Measurements from ENCODE around the gene FHOD1. TPM values are rescaled to one million over a fixed set of nuclear protein-coding genes. Genes with fewer than 3 reads are reported as not detected.

Gene FHOD1
- total RNA-seq, 3 donors from 2014 or later = 30.7 to 36.5 (median 34.1) TPM

DNA sequence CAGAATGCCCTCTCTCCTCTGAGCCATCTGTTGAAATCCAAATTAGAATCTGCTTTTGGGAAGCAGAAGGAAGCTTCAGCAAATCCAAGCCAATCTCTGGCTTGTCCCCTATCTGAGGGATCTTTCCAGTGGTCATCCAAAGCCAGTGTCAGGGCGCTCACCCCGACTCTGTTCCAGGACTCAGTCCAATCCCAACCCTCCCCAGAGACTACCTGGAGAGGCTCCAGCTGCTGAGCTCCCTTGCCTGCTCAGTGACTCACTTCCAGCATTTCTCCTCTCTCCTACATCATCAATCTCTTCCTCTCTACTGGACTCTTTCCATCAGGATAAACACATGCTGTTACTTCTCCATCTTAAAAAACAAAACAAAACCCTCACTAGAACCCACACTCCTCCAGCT, 65.9 kb downstream of the FHOD1 start:
- ATAC-seq = no peak
- TF ChIP-seq, protein P1, sequence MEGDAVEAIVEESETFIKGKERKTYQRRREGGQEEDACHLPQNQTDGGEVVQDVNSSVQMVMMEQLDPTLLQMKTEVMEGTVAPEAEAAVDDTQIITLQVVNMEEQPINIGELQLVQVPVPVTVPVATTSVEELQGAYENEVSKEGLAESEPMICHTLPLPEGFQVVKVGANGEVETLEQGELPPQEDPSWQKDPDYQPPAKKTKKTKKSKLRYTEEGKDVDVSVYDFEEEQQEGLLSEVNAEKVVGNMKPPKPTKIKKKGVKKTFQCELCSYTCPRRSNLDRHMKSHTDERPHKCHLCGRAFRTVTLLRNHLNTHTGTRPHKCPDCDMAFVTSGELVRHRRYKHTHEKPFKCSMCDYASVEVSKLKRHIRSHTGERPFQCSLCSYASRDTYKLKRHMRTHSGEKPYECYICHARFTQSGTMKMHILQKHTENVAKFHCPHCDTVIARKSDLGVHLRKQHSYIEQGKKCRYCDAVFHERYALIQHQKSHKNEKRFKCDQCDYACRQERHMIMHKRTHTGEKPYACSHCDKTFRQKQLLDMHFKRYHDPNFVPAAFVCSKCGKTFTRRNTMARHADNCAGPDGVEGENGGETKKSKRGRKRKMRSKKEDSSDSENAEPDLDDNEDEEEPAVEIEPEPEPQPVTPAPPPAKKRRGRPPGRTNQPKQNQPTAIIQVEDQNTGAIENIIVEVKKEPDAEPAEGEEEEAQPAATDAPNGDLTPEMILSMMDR (IDR thresholded peaks at IDR 0.05) = no peak
- DNase-seq = no peak
- Histone ChIP-seq H3K36me3 (ENCODE audit: low read depth) (no peaks in the 10 kb centered on the region), H3K4me3 (no peak overlapping the region), H3K4me1 (ENCODE audit: low read depth) (peaks cover 33% of the 10 kb centered on the region), H3K9me3 (no peaks in the 10 kb centered on the region)
- intact Hi-C loops (cut with DNase I, micrococcal nuclease) = loop anchor here in 1 of 2 donors (10.0 kb wide), 1 partner anchor 207 kb away; no protein-coding TSS in a partner anchor

DNA sequence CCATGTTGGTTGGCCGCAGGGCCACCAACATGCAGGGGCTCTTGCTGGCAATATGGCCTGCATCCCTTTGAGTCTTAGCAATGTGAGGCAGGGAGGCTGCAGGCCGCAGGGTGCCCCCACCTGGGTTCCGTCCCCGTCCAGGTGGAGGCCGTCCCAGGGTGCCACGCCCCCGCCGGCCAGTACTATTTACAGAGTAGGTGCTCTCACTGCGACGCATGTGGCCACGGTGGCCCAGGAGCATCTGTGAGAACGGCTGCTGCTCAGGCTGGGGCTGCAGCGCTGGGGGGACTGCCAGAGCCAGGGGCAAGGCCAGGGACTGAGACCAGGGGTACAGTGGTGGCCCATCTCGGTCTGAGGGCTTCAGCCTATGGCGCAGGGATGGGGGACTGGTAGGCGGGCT, 67.1 kb downstream of the FHOD1 start:
- intact Hi-C loops (cut with DNase I, micrococcal nuclease) = loop anchor here in 1 of 2 donors (10.0 kb wide), 1 partner anchor 205 kb away; no protein-coding TSS in a partner anchor
- TF ChIP-seq, protein P1 (IDR thresholded peaks at IDR 0.05) = no peak
- no peak overlapping the region for H3K4me3 ChIP-seq
- H3K4me1 ChIP-seq (ENCODE audit: low read depth) = peaks cover 28% of the 10 kb centered on the region
- H3K36me3 ChIP-seq (ENCODE audit: low read depth) = no peaks in the 10 kb centered on the region
- no peak for DNase-seq
- no peak for ATAC-seq
- H3K9me3 ChIP-seq = no peaks in the 10 kb centered on the region

DNA sequence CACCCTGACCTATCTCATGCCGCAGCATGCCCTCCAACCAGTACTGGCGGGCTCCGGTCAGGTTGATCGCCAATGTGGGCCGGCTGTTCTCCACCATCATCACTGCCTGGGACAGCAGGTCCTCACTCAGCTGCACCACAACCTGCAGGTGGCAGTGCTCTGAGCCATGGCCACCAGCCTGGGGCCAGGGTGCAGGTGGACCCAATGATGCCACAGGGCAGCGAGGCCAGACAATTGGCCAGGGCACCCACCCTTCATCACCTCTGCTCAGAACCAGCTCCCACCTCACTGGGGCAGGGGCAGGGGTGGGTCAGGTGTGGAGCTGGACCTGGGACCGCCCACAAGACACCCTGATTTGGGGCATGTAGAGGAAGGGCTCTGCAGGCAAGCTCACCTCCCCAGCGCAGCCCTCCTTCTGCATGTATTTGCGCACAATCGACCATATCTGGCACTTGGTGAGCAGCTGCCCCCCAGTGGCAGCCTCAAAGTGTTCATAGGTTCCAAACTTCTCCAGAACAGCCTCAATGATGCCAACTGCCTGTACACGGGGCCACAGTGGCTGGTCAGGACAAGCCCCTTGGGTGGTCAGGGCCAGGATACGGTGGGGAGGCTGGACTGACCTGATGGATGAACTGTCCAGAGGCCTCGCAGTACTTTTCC, 67.7 kb downstream of the FHOD1 start:
- Histone ChIP-seq H3K9me3 (no peaks in the 10 kb centered on the region), H3K4me3 (no peak overlapping the region), H3K4me1 (ENCODE audit: low read depth) (peaks cover 27% of the 10 kb centered on the region), H3K36me3 (ENCODE audit: low read depth) (no peaks in the 10 kb centered on the region)
- intact Hi-C loops (cut with DNase I, micrococcal nuclease) = loop anchor here in 1 of 2 donors (10.0 kb wide), 1 partner anchor 205 kb away; no protein-coding TSS in a partner anchor
- TF ChIP-seq, protein P1 (IDR thresholded peaks at IDR 0.05) = no peak
- no peak for DNase-seq
- ATAC-seq = no peak

Small RNAs within 50 kb of the gene (microRNA-seq; reads per million reads assigned to microRNA genes)
- 102 reads per million, percentile 61 among the genes with 10 or more reads in this experiment for gene MIR328

Other genes with a start within 250 kb of the FHOD1 start
- gene CBFB, start 218.3 kb downstream of the FHOD1 start, total RNA-seq = 10 to 100 TPM; 26.3 to 35.5 (median 26.8) TPM
- 10 to 100 TPM; 13.3 to 15.7 (median 13.6) TPM for gene PHAF1, start 137.5 kb downstream of the FHOD1 start, total RNA-seq
- gene B3GNT9, start 96.5 kb downstream of the FHOD1 start, total RNA-seq = 1 to 10 TPM; 1.5 to 8.4 (median 4.0) TPM
- gene TRADD, start 87.6 kb downstream of the FHOD1 start, total RNA-seq = 10 to 100 TPM; 21.0 to 27.4 (median 26.6) TPM
- gene FBXL8, start 87.5 kb downstream of the FHOD1 start, total RNA-seq = 10 to 100 TPM; 23.3 to 33.8 (median 24.5) TPM
- 100 to 1,000 TPM in 1 of 3 donors, 10 to 100 TPM in 2; 26.0 to 113 (median 64.4) TPM for gene HSF4, start 82.7 kb downstream of the FHOD1 start, total RNA-seq
- 10 to 100 TPM; 23.5 to 35.9 (median 32.0) TPM for gene NOL3, start 76.9 kb downstream of the FHOD1 start, total RNA-seq
- gene MATCAP1, start 63.5 kb downstream of the FHOD1 start, total RNA-seq = 10 to 100 TPM; 24.8 to 35.1 (median 29.2) TPM
- gene EXOC3L1, start 57.3 kb downstream of the FHOD1 start, total RNA-seq = 1 to 10 TPM; 2.6 to 6.8 (median 2.7) TPM
- gene E2F4, start 55.3 kb downstream of the FHOD1 start, total RNA-seq = 10 to 100 TPM; 70.5 to 77.4 (median 72.9) TPM
- gene ELMO3, start 48.4 kb downstream of the FHOD1 start, total RNA-seq = 10 to 100 TPM; 25.4 to 68.0 (median 42.1) TPM
- gene TMEM208, start 20.4 kb downstream of the FHOD1 start, total RNA-seq = 10 to 100 TPM; 30.8 to 39.6 (median 36.1) TPM
- gene SLC9A5, start 1.5 kb upstream of the FHOD1 start, total RNA-seq = 1 to 10 TPM; 1.7 to 2.6 (median 1.9) TPM
- 10 to 100 TPM in 2 of 3 donors, 1 to 10 TPM in 1; 8.0 to 15.4 (median 10.5) TPM for gene PLEKHG4, start 32.1 kb upstream of the FHOD1 start, total RNA-seq
- gene KCTD19, start 79.3 kb upstream of the FHOD1 start, total RNA-seq = under 1 TPM in 1 of 3 donors, not detected in 2; 0.05 TPM
- gene LRRC36, start 79.3 kb upstream of the FHOD1 start, total RNA-seq = 1 to 10 TPM in 1 of 3 donors, under 1 TPM in 1, not detected in 1; 0.90 to 1.5 TPM
- 10 to 100 TPM in 1 of 3 donors, 1 to 10 TPM in 2; 3.8 to 23.8 (median 4.8) TPM for gene TPPP3, start 146.0 kb upstream of the FHOD1 start, total RNA-seq
- 10 to 100 TPM in 1 of 3 donors, 1 to 10 TPM in 2; 9.2 to 12.3 (median 10.0) TPM for gene ZDHHC1, start 169.0 kb upstream of the FHOD1 start, total RNA-seq
- 100 to 1,000 TPM; 322 to 765 (median 646) TPM for gene HSD11B2, start 183.6 kb upstream of the FHOD1 start, total RNA-seq
- 100 to 1,000 TPM; 152 to 253 (median 228) TPM for gene ATP6V0D1, start 233.7 kb upstream of the FHOD1 start, total RNA-seq
- gene AGRP, start 236.1 kb upstream of the FHOD1 start, total RNA-seq = not detected

All from mucosa of descending colon (tissue), 3 donors.